GM12878 (cell line): ENCODE results near the gene CXXC4. TPM values are rescaled to one million over a fixed set of nuclear protein-coding genes. Genes with fewer than 3 reads are reported as not detected.

Experiments used
- ATAC-seq: fragments of 200-7000 bp; cut with Tn5 transposase; 3 replicates; pipeline ENCODE4 v1.9.1; 2020; ENCODE audit warnings: mild to moderate bottlenecking, moderate library complexity
- BruUV-seq: library from RNA; stranded (reverse); fragments of 400-500 nt; replicated peaks from 2 replicates; lab custom pipeline; 2021; lab: Mats Ljungman, UMichigan
- CTCF ChIA-PET: fragments of 300-600 bp; sonication (Branson Sonifier 250); formaldehyde crosslinking; extraction: SDS; loops from one replicate; lab custom pipeline; 2021; ENCODE audit warnings: inconsistent platforms; lab: Yijun Ruan, JAX
- POLR2A ChIA-PET: fragments of 350-600 bp; formaldehyde crosslinking; extraction: SDS; loops from one replicate; lab custom pipeline; 2021; ENCODE audit warnings: inconsistent platforms; lab: Charles Lee
- RAD21 ChIA-PET: fragments of 300-600 bp; sonication (Branson Sonifier 250); formaldehyde crosslinking; loops from one replicate; lab custom pipeline; 2023; ENCODE audit warnings: antibody characterized with exemption; ENCODE audit not compliant: unreplicated experiment; lab: Charles Lee
- SMC1A ChIA-PET: fragments of 300-600 bp; sonication (Branson Sonifier 250); formaldehyde crosslinking; loops from one replicate; lab custom pipeline; 2023; ENCODE audit not compliant: unreplicated experiment, uncharacterized antibody; lab: Charles Lee
- DNase-seq: peaks from one replicate; pipeline ENCODE4 v3.0.0-alpha.2; 2011; ENCODE audit warnings: low read depth, low spot score
- FAIRE-seq: peaks from 3 replicates; lab custom pipeline; 2011; peaks lifted over from hg19 to GRCh38; lab: Jason Lieb, UNC
- H2AFZ ChIP-seq: 2 replicates; pipeline ENCODE4 v1.6.0; 2011; ENCODE audit warnings: low read depth, low read length, control low read depth; ENCODE audit not compliant: control insufficient read depth
- H3K27ac ChIP-seq: 2 replicates; pipeline ENCODE4 v1.5.1; 2011; ENCODE audit warnings: control low read depth; ENCODE audit not compliant: control insufficient read depth, insufficient read depth
- H3K27me3 ChIP-seq, 2 experiments: replicated peaks in 1 of 2; 2 replicates each; pipeline versions ENCODE4 v1.6.0 to v1.6.1; 2011; ENCODE audit warnings: low read length in 1 of 2; ENCODE audit not compliant: control insufficient read depth in 2 of 2, insufficient read depth in 2 of 2
- H3K36me3 ChIP-seq, 2 experiments: 2 replicates each; pipeline ENCODE4 v1.5.1; 2011; ENCODE audit warnings: low read length in 1 of 2; ENCODE audit not compliant: control insufficient read depth in 2 of 2, insufficient read depth in 2 of 2
- H3K4me1 ChIP-seq: 2 replicates; pipeline ENCODE4 v1.6.1; 2011; ENCODE audit warnings: mild to moderate bottlenecking, low read length, moderate library complexity, mixed read lengths; ENCODE audit not compliant: control insufficient read depth, insufficient read depth
- H3K4me2 ChIP-seq: 2 replicates; pipeline ENCODE4 v1.6.0; 2011; ENCODE audit warnings: control low read depth; ENCODE audit not compliant: control insufficient read depth, insufficient read depth
- H3K4me3 ChIP-seq: fragments of 200-600 bp; sonication (generic); 2 replicates; pipeline ENCODE4 v1.5.1; 2016
- H3K79me2 ChIP-seq: 2 replicates; pipeline ENCODE4 v1.6.0; 2011; ENCODE audit warnings: low read length; ENCODE audit not compliant: control insufficient read depth, insufficient read depth
- H3K9ac ChIP-seq: 2 replicates; pipeline ENCODE4 v1.8.0; 2011; ENCODE audit warnings: low read length, control low read depth, mixed read lengths; ENCODE audit not compliant: control insufficient read depth, insufficient read depth
- H3K9me3 ChIP-seq: replicated peaks from 3 replicates; pipeline ENCODE4 v1.5.1; 2011; ENCODE audit warnings: mild to moderate bottlenecking, low read length; ENCODE audit not compliant: control insufficient read depth, insufficient read depth
- H4K20me1 ChIP-seq: 2 replicates; pipeline ENCODE4 v1.6.0; 2011; ENCODE audit not compliant: control insufficient read depth, insufficient read depth
- ATF7 ChIP-seq: fragments of 450-650 bp; IDR thresholded peaks from 2 replicates; pipeline ENCODE4 v1.6.1; 2016; ENCODE audit warnings: low read depth, mild to moderate bottlenecking
- BRCA1 ChIP-seq: IDR thresholded peaks from 2 replicates; pipeline ENCODE4 v1.6.1; 2011; ENCODE audit warnings: low read depth, low read length, improper control_type of control experiment
- CHD2 ChIP-seq: IDR thresholded peaks from 2 replicates; pipeline ENCODE4 v1.6.1; 2011; ENCODE audit warnings: low read depth, low read length, improper control_type of control experiment, borderline replicate concordance
- KAT2A ChIP-seq: conservative IDR thresholded peaks from 2 replicates; pipeline ENCODE4 v1.6.1; 2011; ENCODE audit warnings: low read depth, low read length; ENCODE audit not compliant: control insufficient read depth
- MEF2A ChIP-seq: IDR thresholded peaks from 2 replicates; pipeline ENCODE4 v1.6.1; 2011; ENCODE audit warnings: low read depth, mild to moderate bottlenecking, low read length, moderate library complexity; ENCODE audit not compliant: insufficient read depth
- NBN ChIP-seq: fragments of 450-650 bp; IDR thresholded peaks from 2 replicates; pipeline ENCODE4 v1.6.1; 2016
- POLR2AphosphoS5 ChIP-seq: IDR thresholded peaks from 2 replicates; pipeline ENCODE4 v1.6.1; 2011; ENCODE audit warnings: mild to moderate bottlenecking, low read length, inconsistent platforms
- RCOR1 ChIP-seq: conservative IDR thresholded peaks from 2 replicates; pipeline ENCODE4 v1.6.1; 2012; ENCODE audit warnings: low read depth, low read length, improper control_type of control experiment
- RUNX3 ChIP-seq: IDR thresholded peaks from 2 replicates; pipeline ENCODE4 v1.6.1; 2012; ENCODE audit warnings: low read length, inconsistent platforms
- SMARCA5 ChIP-seq: fragments of 450-650 bp; IDR thresholded peaks from 2 replicates; pipeline ENCODE4 v1.6.1; 2017; ENCODE audit warnings: mild to moderate bottlenecking
- STAT3 ChIP-seq: IDR thresholded peaks from 2 replicates; pipeline ENCODE4 v1.6.1; 2011; ENCODE audit warnings: low read depth, low read length, improper control_type of control experiment
- TARDBP ChIP-seq: IDR thresholded peaks from 2 replicates; pipeline ENCODE4 v1.6.1; 2016; ENCODE audit warnings: borderline replicate concordance
- ZNF384 ChIP-seq: IDR thresholded peaks from 2 replicates; pipeline ENCODE4 v1.6.1; 2012; ENCODE audit warnings: low read depth, mild to moderate bottlenecking, low read length, improper control_type of control experiment, borderline replicate concordance
- WGBS: methylation state at CpG from one replicate; pipeline ENCODE4 v1.1.6; 2016; ENCODE audit warnings: low lambda C conversion rate; ENCODE audit not compliant: insufficient replicate concordance, insufficient coverage; ENCODE audit errors: missing lambda C conversion rate; 5-methylcytosine and 5-hydroxymethylcytosine counted together
- in situ Hi-C: fragments of 300-500 bp; cut with MboI; formaldehyde crosslinking; loops from 9 replicates; pipeline ENCODE4 v1.14.3; 2018; ENCODE audit warnings: mixed read lengths
- intact Hi-C: fragments of 100-400 bp; cut with micrococcal nuclease; formaldehyde crosslinking; loops from one replicate; pipeline ENCODE4 v1.14.2; 2022; ENCODE audit not compliant: unreplicated experiment
- polyA plus RNA-seq, 11 experiments: library from polyadenylated mRNA; depleted of rRNA in 4 of 11; unstranded in 6 of 11; stranded (reverse) in 5 of 11; fragments of >200 nt; fragmentation: Nextera tagmentation in 4 of 11; fragmentation: Illumina TruSeq in 1 of 11; extraction: Ambion mirVana in 4 of 11; extraction: Trizol in 1 of 11; gene quantifications; 1 replicate in 1 of 11; 2 replicates in 10 of 11; pipeline versions ENCODE4 v1.2.1 to v1.2.3, GENCODE V29; 2011 to 2016; ENCODE audit warnings: inconsistent platforms in 2 of 11, missing spikeins in 2 of 11, low read depth in 1 of 11
- total RNA-seq, 4 experiments: library from RNA; depleted of rRNA in 3 of 4; stranded (reverse); fragments of >200 nt in 3 of 4; fragmentation: Illumina TruSeq in 1 of 4; extraction: Trizol in 1 of 4; gene quantifications; 2 replicates each; pipeline versions ENCODE4 v1.2.1 to v1.2.3, GENCODE V29; 2013 to 2021
- TF ChIP-seq, protein P1 (sequence below): fragments of 450-650 bp; IDR thresholded peaks from 2 replicates; pipeline ENCODE4 v1.6.1; 2018; ENCODE audit warnings: mild to moderate bottlenecking, low read depth, moderate library complexity; ENCODE audit not compliant: partially characterized antibody
- TF ChIP-seq, protein P2 (sequence below): IDR thresholded peaks from 2 replicates; pipeline ENCODE4 v1.6.1; 2011; ENCODE audit warnings: mild to moderate bottlenecking, low read depth, low read length, moderate library complexity; ENCODE audit not compliant: insufficient replicate concordance
- TF ChIP-seq, protein P3 (sequence below): fragments of 150-350 bp; IDR thresholded peaks from 2 replicates; pipeline ENCODE4 v1.6.1; 2014; ENCODE audit warnings: mild to moderate bottlenecking, low read depth, low read length

Gene CXXC4
- total and polyA plus RNA-seq, 10 of the 15 experiments (the other 5 are each of a cell fraction or from before 2014, with no cell fraction given) = 4.2 to 17.0 (median 7.8) TPM

DNA sequence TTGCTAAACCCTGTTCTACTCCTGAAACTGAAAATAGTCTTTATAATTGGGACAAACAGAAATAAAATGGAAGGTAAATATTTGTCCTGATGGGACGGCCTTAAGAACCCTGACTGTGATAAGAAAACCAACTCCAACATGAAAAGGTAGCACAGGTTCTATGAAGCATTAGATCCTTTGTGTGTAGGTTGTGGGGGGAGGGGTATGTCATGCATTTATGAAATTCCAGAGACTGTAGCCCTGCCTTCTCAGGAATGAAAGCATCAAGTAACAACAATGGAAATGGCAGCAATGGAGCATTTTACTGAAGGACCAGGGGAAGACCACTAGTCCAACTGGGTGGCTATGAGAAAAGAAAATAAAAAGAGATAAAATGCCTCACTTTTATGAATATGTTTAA, 23.9 kb downstream of the CXXC4 start:
- ATAC-seq = no peak
- RAD21 ChIA-PET = interaction anchor here (0.6 kb wide), 1 partner anchor 25 kb away, joined by 3 read pairs; no protein-coding TSS in a partner anchor
- no TSS peak for BruUV-seq
- intact Hi-C loops = no loop called here
- H3K9me3 ChIP-seq = peaks cover 2% of the 10 kb centered on the region; the same call in 2 of the 3 replicates
- TF ChIP-seq MEF2A (no peak), RCOR1 (no peak), RUNX3 (no peak), POLR2AphosphoS5 (no peak), KAT2A (no peak), CHD2 (no peak), NBN (no peak), ATF7 (no peak), BRCA1 (no peak), ZNF384 (no peak), TARDBP (no peak), SMARCA5 (no peak), STAT3 (no peak)
- TF ChIP-seq, protein P1, sequence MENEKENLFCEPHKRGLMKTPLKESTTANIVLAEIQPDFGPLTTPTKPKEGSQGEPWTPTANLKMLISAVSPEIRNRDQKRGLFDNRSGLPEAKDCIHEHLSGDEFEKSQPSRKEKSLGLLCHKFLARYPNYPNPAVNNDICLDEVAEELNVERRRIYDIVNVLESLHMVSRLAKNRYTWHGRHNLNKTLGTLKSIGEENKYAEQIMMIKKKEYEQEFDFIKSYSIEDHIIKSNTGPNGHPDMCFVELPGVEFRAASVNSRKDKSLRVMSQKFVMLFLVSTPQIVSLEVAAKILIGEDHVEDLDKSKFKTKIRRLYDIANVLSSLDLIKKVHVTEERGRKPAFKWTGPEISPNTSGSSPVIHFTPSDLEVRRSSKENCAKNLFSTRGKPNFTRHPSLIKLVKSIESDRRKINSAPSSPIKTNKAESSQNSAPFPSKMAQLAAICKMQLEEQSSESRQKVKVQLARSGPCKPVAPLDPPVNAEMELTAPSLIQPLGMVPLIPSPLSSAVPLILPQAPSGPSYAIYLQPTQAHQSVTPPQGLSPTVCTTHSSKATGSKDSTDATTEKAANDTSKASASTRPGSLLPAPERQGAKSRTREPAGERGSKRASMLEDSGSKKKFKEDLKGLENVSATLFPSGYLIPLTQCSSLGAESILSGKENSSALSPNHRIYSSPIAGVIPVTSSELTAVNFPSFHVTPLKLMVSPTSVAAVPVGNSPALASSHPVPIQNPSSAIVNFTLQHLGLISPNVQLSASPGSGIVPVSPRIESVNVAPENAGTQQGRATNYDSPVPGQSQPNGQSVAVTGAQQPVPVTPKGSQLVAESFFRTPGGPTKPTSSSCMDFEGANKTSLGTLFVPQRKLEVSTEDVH = no peak
- TF ChIP-seq, protein P2, sequence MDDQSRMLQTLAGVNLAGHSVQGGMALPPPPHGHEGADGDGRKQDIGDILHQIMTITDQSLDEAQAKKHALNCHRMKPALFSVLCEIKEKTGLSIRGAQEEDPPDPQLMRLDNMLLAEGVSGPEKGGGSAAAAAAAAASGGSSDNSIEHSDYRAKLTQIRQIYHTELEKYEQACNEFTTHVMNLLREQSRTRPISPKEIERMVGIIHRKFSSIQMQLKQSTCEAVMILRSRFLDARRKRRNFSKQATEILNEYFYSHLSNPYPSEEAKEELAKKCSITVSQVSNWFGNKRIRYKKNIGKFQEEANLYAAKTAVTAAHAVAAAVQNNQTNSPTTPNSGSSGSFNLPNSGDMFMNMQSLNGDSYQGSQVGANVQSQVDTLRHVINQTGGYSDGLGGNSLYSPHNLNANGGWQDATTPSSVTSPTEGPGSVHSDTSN = no peak
- TF ChIP-seq, protein P3, sequence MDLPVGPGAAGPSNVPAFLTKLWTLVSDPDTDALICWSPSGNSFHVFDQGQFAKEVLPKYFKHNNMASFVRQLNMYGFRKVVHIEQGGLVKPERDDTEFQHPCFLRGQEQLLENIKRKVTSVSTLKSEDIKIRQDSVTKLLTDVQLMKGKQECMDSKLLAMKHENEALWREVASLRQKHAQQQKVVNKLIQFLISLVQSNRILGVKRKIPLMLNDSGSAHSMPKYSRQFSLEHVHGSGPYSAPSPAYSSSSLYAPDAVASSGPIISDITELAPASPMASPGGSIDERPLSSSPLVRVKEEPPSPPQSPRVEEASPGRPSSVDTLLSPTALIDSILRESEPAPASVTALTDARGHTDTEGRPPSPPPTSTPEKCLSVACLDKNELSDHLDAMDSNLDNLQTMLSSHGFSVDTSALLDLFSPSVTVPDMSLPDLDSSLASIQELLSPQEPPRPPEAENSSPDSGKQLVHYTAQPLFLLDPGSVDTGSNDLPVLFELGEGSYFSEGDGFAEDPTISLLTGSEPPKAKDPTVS = no peak
- TF ChIP-seq, all 136 proteins: peak for 0
- no peaks in the 10 kb centered on the region for H4K20me1 ChIP-seq
- H3K27ac ChIP-seq = no peak overlapping the region
- H2AFZ ChIP-seq = no peak overlapping the region
- in situ Hi-C loops = no loop called here
- H3K27me3 ChIP-seq = no peaks in the 10 kb centered on the region
- DNase-seq (no peak), FAIRE-seq (no peak)
- H3K36me3 ChIP-seq = no peaks in the 10 kb centered on the region; a peak in 1 of 4 replicates
- CTCF ChIA-PET = interaction anchor here (0.7 to 1.0 kb wide), 2 partner anchors 28 to 151 kb away, joined by 3 read pairs; no protein-coding TSS in a partner anchor
- WGBS = 87% methylated on average over 1 of the region's 1 CpG
- no peak overlapping the region for H3K4me2 ChIP-seq
- no peak overlapping the region for H3K9ac ChIP-seq
- H3K4me1 ChIP-seq = no peaks in the 10 kb centered on the region
- POLR2A ChIA-PET = no interaction called here
- SMC1A ChIA-PET = interaction anchor here (1.2 to 2.6 kb wide), 5 partner anchors 11 to 24 kb away, joined by 3 to 8 read pairs (median 5); no protein-coding TSS in a partner anchor
- no peaks in the 10 kb centered on the region for H3K79me2 ChIP-seq
- no peak overlapping the region for H3K4me3 ChIP-seq
